WTC11 (cell line): Measurements from ENCODE around the gene WDPCP.

Source experiments
- CBFB ChIP-seq: sonication (generic); formaldehyde crosslinking; IDR thresholded peaks from 2 replicates; pipeline ENCODE4 v1.8.1; 2022; ENCODE audit warnings: mild to moderate bottlenecking, low read depth, missing genetic modification reagents
- TF ChIP-seq, protein P1 (sequence below): sonication (generic); formaldehyde crosslinking; IDR thresholded peaks from 2 replicates; pipeline ENCODE4 v1.8.1; 2022; ENCODE audit warnings: low read depth, mild to moderate bottlenecking, moderate library complexity, missing genetic modification reagents, borderline replicate concordance
- TF ChIP-seq, protein P2 (sequence below): fragments of 200-600 bp; IDR thresholded peaks from 2 replicates; pipeline ENCODE4 v1.8.0; 2022; ENCODE audit warnings: antibody characterized with exemption

DNA sequence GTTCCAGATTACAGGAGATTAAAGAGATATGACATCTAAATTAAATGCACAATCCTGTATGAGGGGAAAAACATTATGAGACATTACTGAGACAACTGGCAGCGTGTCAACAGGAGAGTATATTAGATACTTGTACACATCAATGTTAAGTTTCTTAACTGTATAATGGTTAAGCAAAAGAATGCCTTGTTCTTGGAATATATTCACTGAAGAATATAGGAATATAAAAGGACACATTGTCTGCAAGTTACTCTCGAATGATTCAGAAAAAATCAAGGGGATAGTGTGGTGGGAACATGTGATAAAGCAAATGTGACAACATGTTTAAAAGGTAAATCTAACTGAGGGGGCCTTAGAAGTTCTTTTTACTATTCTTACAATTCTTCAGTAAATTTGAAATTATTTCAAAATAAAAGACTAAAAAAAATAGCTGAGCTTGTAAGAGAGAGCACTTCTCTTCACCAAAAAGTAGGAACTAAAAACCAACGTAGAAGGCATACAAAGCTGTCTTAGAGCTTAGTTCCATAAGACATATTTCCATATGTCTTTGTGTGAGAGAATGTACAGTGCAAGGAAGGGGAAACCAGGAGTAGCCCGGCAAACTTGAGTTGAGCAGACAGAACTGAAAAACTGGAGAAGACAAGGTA lies 7.5 kb downstream of the WDPCP start:
- TF ChIP-seq, protein P1, sequence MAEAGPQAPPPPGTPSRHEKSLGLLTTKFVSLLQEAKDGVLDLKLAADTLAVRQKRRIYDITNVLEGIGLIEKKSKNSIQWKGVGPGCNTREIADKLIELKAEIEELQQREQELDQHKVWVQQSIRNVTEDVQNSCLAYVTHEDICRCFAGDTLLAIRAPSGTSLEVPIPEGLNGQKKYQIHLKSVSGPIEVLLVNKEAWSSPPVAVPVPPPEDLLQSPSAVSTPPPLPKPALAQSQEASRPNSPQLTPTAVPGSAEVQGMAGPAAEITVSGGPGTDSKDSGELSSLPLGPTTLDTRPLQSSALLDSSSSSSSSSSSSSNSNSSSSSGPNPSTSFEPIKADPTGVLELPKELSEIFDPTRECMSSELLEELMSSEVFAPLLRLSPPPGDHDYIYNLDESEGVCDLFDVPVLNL (CRISPR knock-in tag): no peak
- TF ChIP-seq CBFB (CRISPR knock-in tag): no peak
- TF ChIP-seq, protein P2, sequence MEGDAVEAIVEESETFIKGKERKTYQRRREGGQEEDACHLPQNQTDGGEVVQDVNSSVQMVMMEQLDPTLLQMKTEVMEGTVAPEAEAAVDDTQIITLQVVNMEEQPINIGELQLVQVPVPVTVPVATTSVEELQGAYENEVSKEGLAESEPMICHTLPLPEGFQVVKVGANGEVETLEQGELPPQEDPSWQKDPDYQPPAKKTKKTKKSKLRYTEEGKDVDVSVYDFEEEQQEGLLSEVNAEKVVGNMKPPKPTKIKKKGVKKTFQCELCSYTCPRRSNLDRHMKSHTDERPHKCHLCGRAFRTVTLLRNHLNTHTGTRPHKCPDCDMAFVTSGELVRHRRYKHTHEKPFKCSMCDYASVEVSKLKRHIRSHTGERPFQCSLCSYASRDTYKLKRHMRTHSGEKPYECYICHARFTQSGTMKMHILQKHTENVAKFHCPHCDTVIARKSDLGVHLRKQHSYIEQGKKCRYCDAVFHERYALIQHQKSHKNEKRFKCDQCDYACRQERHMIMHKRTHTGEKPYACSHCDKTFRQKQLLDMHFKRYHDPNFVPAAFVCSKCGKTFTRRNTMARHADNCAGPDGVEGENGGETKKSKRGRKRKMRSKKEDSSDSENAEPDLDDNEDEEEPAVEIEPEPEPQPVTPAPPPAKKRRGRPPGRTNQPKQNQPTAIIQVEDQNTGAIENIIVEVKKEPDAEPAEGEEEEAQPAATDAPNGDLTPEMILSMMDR: no peak
